ENCODE results near the gene CUEDC1.
"Not testable (repeated sequence)": the region's sequence is repeated elsewhere in the genome, so short reads cannot be mapped to it uniquely, and the experiment has no call there.

CUEDC1 gene

DNA sequence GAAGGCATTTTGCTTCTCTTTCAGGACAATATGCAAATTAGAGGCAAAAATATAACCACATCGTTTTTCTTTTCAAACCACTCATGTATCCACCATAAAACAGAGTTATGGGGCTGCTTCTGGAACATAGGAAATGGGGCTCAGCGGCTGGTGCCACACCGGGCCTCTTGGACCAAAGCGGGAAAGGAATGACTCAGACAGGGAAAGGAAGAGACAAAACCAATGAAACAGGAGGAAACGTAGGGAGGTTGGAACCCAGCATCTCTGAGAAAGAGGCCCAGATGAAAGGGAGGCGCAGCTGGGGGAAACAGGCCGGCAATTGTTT is 28.5 kb downstream of the CUEDC1 start:
- H3K4me3 ChIP-seq (ENCODE audit: low read length): no peak overlapping the region
- TF ChIP-seq, protein P1, sequence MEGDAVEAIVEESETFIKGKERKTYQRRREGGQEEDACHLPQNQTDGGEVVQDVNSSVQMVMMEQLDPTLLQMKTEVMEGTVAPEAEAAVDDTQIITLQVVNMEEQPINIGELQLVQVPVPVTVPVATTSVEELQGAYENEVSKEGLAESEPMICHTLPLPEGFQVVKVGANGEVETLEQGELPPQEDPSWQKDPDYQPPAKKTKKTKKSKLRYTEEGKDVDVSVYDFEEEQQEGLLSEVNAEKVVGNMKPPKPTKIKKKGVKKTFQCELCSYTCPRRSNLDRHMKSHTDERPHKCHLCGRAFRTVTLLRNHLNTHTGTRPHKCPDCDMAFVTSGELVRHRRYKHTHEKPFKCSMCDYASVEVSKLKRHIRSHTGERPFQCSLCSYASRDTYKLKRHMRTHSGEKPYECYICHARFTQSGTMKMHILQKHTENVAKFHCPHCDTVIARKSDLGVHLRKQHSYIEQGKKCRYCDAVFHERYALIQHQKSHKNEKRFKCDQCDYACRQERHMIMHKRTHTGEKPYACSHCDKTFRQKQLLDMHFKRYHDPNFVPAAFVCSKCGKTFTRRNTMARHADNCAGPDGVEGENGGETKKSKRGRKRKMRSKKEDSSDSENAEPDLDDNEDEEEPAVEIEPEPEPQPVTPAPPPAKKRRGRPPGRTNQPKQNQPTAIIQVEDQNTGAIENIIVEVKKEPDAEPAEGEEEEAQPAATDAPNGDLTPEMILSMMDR (conservative IDR thresholded peaks at IDR 0.05; ENCODE audit: low read length): no peak
- no peak for DNase-seq (ENCODE audit: low read depth)

DNA sequence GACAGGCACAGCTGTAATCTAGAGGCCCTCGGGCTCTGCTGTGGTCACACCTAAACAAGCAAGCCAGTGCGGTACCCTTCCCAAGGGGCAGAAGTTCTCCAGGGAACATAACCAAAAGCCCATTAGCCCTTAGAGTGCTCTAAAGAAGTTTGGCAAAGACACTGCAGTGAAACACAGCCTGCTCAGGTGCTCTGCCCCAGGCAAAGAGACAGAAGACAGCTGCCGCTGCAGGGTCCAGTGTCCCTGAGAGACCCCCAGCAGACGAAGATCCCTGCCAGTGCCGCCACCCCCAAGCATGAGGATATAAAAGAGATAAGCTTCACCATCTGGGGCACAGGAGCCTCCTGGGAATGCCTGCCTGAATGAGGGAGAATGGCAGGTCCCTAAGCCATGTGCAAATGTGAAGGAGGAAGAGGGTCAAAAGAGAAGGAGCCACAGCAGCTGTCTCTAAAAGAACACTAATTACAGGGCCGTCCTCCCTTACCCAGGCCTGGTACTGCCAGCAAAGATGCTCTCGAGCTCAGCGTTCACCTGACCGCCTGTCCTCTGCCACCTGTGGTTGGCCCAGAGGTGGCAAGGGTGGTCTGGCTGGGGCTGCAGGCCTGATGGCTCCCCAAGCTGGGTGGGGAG is 29.7 kb downstream of the CUEDC1 start:
- DNase-seq (ENCODE audit: low read depth): no peak
- no peak overlapping the region for H3K4me3 ChIP-seq (ENCODE audit: low read length)
- TF ChIP-seq, protein P1 (conservative IDR thresholded peaks at IDR 0.05; ENCODE audit: low read length): no peak

DNA sequence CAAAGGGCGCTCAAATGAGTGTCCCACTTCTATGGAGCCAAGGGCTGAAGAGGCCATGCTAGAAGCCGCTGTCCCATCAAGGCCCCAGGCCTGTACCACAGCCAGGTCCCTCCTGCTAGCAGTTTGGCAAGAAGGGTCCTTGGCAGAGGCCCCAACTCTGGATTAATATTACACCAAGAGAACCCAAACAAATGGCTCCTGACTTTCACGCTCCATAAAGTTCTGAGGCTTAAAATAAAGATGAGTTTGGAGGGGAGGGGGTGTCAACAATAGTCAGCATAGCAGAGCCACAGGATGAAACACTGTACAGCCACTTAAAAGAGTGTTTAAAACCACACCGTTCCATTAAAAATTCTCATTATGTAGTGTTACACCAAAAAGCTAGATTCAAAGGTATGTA is 30.5 kb downstream of the CUEDC1 start:
- DNase-seq (ENCODE audit: low read depth): no peak
- no peak overlapping the region for H3K4me3 ChIP-seq (ENCODE audit: low read length)
- TF ChIP-seq, protein P1 (conservative IDR thresholded peaks at IDR 0.05; ENCODE audit: low read length): no peak

DNA sequence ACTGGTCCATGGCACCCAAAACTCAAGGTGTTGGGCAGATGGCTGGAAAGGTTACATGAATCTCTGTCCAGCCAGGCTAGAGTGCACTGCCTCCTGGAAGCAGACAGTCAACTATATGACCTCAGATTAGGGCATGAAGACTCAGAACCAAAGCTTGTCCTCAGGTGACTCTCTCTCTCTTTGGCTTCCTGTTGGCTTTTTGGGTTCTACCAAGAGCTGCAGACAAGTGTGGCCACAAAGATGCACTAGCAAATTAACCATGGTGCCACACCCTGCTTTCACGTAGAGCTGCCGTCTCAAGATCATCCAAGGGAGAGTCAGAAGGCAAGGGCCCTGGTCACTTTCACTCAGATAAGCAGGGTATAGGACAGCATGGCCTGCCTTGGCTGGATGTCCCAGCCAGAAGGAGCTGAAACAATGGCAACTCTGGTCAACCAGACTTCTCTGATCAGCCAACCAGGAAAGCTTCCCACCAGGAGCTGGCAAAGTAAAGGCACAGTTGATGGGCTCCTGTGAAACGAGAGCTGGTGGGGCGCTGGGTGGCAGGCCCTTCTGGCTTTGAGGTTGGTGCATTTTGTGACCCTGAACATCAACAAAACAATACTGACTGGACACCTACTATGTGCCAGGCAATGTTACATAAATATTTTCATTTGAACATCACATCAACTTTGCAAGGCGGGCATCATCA is 31.9 kb downstream of the CUEDC1 start:
- no peak overlapping the region for H3K4me3 ChIP-seq (ENCODE audit: low read length)
- TF ChIP-seq, protein P1 (conservative IDR thresholded peaks at IDR 0.05; ENCODE audit: low read length): no peak
- DNase-seq (ENCODE audit: low read depth): no peak

DNA sequence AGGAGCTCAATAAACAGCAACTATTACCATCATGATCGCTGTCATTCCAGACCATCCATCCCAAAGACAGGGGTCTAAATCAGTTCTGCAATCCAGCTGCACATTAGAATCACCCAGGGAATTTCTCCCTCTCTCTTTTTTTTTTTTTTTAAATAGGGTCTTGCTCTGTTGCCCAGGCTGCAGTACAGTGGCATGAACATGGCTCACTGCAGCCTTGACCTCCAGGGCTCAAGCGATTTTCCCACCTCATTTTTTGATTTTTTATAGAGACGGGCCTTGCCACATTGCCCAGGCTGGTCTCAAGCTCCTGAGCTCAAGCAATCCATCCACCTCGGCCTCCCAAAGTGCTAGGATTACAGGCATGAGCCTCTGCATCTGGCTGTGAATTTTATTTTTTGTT is 32.5 kb downstream of the CUEDC1 start:
- not testable (repeated sequence) for DNase-seq (ENCODE audit: low read depth); H3K4me3 ChIP-seq (ENCODE audit: low read length)

DNA sequence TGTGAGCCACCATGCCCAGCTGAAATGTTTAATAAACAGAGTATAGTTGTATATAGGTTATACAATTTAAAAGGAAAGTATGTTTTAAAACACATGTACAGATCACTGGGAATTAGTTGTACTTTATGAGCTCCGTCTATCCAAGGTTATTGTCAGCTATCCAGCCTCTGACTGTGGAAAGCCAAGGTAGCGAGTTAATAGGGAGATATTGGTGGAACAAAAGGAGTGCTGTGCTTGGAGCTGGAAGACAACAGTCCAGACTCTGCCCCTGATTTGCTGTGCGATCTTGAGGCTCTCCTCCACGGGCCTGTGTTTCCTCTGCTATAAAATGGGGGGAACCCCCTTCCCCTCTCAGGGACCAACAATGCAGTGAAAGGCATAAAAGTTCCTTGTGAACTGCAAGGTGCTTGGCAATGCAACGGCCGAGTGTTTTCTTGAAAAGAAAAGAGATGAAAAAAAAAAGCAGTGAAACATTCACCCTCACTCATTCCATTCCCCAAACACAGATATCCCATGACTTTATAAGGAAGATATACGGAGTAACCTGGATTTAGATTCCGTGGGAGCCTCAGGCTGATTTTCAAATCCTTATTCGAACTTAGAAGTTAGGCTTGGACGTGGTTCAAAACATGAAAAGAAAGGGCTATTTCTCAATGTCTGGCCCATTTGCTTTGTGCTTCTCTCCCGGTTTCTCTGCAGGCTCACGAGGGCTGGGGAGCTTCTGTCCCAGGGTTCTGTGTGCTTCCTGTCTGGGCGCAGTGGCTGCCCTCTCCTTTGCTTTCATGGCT is 34.1 kb downstream of the CUEDC1 start:
- H3K4me3 ChIP-seq (ENCODE audit: low read length): no peak overlapping the region
- peak; percentile 59 for DNase-seq (ENCODE audit: low read depth)
- TF ChIP-seq, protein P1 (conservative IDR thresholded peaks at IDR 0.05; ENCODE audit: low read length): no peak

DNA sequence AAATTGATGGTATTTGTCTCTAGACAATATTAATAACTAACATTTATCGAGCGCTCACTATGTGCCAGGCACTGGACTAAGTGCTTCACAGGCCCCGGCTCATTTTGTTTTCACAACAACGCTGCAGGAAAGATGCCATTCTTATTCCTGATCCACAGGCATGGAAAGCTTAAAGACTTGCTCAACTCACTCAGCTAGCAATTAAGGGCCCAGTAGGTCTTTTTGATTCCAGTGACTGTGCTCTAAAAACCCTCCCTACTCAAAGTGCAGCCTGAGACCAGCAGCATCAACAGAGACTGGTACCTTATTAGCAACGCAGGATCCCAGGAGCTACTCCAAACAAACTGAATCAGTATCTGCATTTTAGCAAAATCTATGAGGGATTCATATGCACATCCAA is 35.3 kb downstream of the CUEDC1 start:
- DNase-seq (ENCODE audit: low read depth): no peak
- no peak overlapping the region for H3K4me3 ChIP-seq (ENCODE audit: low read length)
- TF ChIP-seq, protein P1 (conservative IDR thresholded peaks at IDR 0.05; ENCODE audit: low read length): no peak

Data from AG10803 (cell line).